Panc1 (cell line): ENCODE data around the gene CUL7. TPM values are rescaled to one million over a fixed set of nuclear protein-coding genes. Genes with fewer than 3 reads are reported as not detected.
A peak's percentile ranks its signal among the peaks of the same experiment; 100 is the strongest.

Experiments used
- ATAC-seq: fragments of 200-7000 bp; cut with Tn5 transposase; 2 replicates; pipeline ENCODE4 v1.9.1; 2020; ENCODE audit warnings: mild to moderate bottlenecking, moderate library complexity
- BruUV-seq: library from RNA; stranded (reverse); fragments of 400-500 nt; replicated peaks from 2 replicates; lab custom pipeline; 2021; lab: Mats Ljungman, UMichigan
- CTCF ChIA-PET: fragments of 300-600 bp; sonication (Branson Sonifier 250); formaldehyde crosslinking; loops from one replicate; lab custom pipeline; 2022; ENCODE audit warnings: antibody characterized with exemption; lab: Charles Lee
- POLR2A ChIA-PET: fragments of 300-600 bp; sonication (Branson Sonifier 250); formaldehyde crosslinking; loops from one replicate; lab custom pipeline; 2022; ENCODE audit warnings: antibody characterized with exemption; lab: Charles Lee
- DNase-seq: peaks from one replicate; pipeline ENCODE4 v3.0.0-alpha.2; 2010; ENCODE audit warnings: low read depth, low spot score
- H3K27ac ChIP-seq: 2 replicates; pipeline ENCODE4 v1.5.1; 2011; ENCODE audit warnings: mild to moderate bottlenecking, low read length, inconsistent platforms
- H3K27me3 ChIP-seq: fragments of 200-500 bp; sonication (Bioruptor generic); 2 replicates; pipeline ENCODE4 v1.6.0; 2014; ENCODE audit warnings: low read length, inconsistent platforms; ENCODE audit not compliant: control insufficient read depth, insufficient read depth
- H3K36me3 ChIP-seq: fragments of 200-500 bp; sonication (Bioruptor generic); 2 replicates; pipeline ENCODE4 v1.5.1; 2014; ENCODE audit warnings: inconsistent platforms, mild to moderate bottlenecking, low read length, moderate library complexity; ENCODE audit not compliant: control insufficient read depth, insufficient read depth
- H3K4me1 ChIP-seq: 2 replicates; pipeline ENCODE4 v1.5.1; 2011; ENCODE audit warnings: inconsistent platforms, mild to moderate bottlenecking, low read length, moderate library complexity; ENCODE audit not compliant: control insufficient read depth, insufficient read depth
- H3K4me3 ChIP-seq, 2 experiments: 2 replicates each; pipeline ENCODE4 v1.5.1; 2011 to 2012; ENCODE audit warnings: low read depth in 2 of 2, low read length in 2 of 2, mild to moderate bottlenecking in 2 of 2, inconsistent platforms in 1 of 2, moderate library complexity in 1 of 2
- H3K9me3 ChIP-seq: fragments of 200-500 bp; sonication (Bioruptor generic); 2 replicates; pipeline ENCODE4 v1.5.1; 2014; ENCODE audit warnings: low read depth, mild to moderate bottlenecking, inconsistent platforms, low read length, moderate library complexity; ENCODE audit not compliant: control insufficient read depth, insufficient read depth
- CTCF ChIP-seq: fragments of 450-650 bp; IDR thresholded peaks from 2 replicates; pipeline ENCODE4 v1.5.1; 2017; ENCODE audit warnings: mild to moderate bottlenecking
- POLR2AphosphoS5 ChIP-seq: IDR thresholded peaks from 2 replicates; pipeline ENCODE4 v1.6.1; 2012; ENCODE audit warnings: mild to moderate bottlenecking, low read depth, low read length, moderate library complexity
- SIN3A ChIP-seq: IDR thresholded peaks from 2 replicates; pipeline ENCODE4 v1.6.1; 2012; ENCODE audit warnings: low read depth, mild to moderate bottlenecking, low read length, moderate library complexity, borderline replicate concordance; ENCODE audit not compliant: insufficient read depth
- TCF7L2 ChIP-seq: IDR thresholded peaks from 2 replicates; pipeline ENCODE4 v1.6.1; 2011; ENCODE audit warnings: mild to moderate bottlenecking, low read depth, low read length, inconsistent platforms
- in situ Hi-C: cut with HindIII; loops from 2 replicates; pipeline ENCODE4 v1.10.0; 2016; ENCODE audit warnings: low sequenced_read_pairs, low pct_unique_long_range_greater_than_20kb
- intact Hi-C: fragments of 100-400 bp; cut with micrococcal nuclease; formaldehyde crosslinking; loops from one replicate; pipeline ENCODE4 v1.10.0; 2022; ENCODE audit not compliant: unreplicated experiment
- total RNA-seq: library from RNA; stranded (reverse); gene quantifications from one replicate; pipeline ENCODE4 v1.2.1, GENCODE V29; 2021; ENCODE audit not compliant: unreplicated experiment
- TF ChIP-seq, protein P1 (sequence below), 2 experiments: IDR thresholded peaks; 2 replicates each; pipeline ENCODE4 v1.6.1; 2011 to 2012; ENCODE audit warnings: low read depth in 2 of 2, control low read depth in 1 of 2, low read length in 1 of 2, mild to moderate bottlenecking in 1 of 2, moderate library complexity in 1 of 2; ENCODE audit not compliant: insufficient read depth in 1 of 2

The CUL7 gene
- total RNA-seq, 1 experiment from 2014 or later: 32.1 TPM

DNA sequence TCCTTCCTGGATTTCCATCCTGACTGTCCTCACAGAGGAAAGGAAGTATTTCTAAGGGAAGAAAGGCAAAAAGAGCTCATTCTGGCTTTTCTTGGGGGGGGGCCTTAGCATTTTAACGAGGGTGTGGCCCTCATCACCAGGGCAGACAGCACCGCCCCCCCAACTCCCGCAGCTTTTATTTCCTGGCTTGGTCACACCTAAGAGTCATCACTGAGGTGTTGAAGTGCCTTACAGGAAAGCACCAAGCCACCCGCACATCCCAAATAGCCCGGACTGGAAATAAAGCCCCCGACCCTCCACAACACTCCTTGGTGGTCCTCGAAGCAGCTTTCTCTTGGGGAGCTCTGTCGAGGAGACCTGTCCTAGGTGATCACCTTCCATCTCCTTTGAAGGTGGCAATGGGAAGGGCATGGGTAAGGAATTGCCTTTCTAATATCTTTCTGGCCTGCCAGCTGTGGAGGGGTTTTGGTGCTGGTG, 23.7 kb upstream of the CUL7 start:
- H3K27ac ChIP-seq: peak overlapping the region; percentile 91
- H3K9me3 ChIP-seq: no peaks in the 10 kb centered on the region
- in situ Hi-C loops: no loop called here
- H3K27me3 ChIP-seq: no peaks in the 10 kb centered on the region
- H3K36me3 ChIP-seq: peaks cover 3% of the 10 kb centered on the region; the same call in 1 of the 2 replicates
- H3K4me3 ChIP-seq: peak overlapping the region; percentile 90 to 91
- ChIA-PET POLR2A (interaction anchor here (0.6 kb wide), 2 partner anchors 16 to 173 kb away, joined by 3 to 6 read pairs; no protein-coding TSS in a partner anchor), CTCF (no interaction called here)
- no peak for TF ChIP-seq SIN3A
- TF ChIP-seq POLR2AphosphoS5: no peak
- no peak for TF ChIP-seq TCF7L2
- TF ChIP-seq, protein P1, sequence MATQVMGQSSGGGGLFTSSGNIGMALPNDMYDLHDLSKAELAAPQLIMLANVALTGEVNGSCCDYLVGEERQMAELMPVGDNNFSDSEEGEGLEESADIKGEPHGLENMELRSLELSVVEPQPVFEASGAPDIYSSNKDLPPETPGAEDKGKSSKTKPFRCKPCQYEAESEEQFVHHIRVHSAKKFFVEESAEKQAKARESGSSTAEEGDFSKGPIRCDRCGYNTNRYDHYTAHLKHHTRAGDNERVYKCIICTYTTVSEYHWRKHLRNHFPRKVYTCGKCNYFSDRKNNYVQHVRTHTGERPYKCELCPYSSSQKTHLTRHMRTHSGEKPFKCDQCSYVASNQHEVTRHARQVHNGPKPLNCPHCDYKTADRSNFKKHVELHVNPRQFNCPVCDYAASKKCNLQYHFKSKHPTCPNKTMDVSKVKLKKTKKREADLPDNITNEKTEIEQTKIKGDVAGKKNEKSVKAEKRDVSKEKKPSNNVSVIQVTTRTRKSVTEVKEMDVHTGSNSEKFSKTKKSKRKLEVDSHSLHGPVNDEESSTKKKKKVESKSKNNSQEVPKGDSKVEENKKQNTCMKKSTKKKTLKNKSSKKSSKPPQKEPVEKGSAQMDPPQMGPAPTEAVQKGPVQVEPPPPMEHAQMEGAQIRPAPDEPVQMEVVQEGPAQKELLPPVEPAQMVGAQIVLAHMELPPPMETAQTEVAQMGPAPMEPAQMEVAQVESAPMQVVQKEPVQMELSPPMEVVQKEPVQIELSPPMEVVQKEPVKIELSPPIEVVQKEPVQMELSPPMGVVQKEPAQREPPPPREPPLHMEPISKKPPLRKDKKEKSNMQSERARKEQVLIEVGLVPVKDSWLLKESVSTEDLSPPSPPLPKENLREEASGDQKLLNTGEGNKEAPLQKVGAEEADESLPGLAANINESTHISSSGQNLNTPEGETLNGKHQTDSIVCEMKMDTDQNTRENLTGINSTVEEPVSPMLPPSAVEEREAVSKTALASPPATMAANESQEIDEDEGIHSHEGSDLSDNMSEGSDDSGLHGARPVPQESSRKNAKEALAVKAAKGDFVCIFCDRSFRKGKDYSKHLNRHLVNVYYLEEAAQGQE (IDR thresholded peaks at IDR 0.05; ENCODE audit: insufficient read depth in 1 of 2, low read depth in 2 of 2, low read length in 1 of 2): no peak
- no peak for TF ChIP-seq CTCF
- no peak for ATAC-seq
- peaks cover 38% of the 10 kb centered on the region for H3K4me1 ChIP-seq
- DNase-seq: no peak
- BruUV-seq: no TSS peak
- intact Hi-C loops: loop anchor here (5.0 kb wide), 1 partner anchor 65 kb away; no protein-coding TSS in a partner anchor

- DNase-seq: no peak
- ATAC-seq: peak; percentile 39
- ChIA-PET CTCF (no interaction called here), POLR2A (interaction anchor here (0.5 to 0.6 kb wide), 4 partner anchors 17 to 193 kb away, joined by 3 to 15 read pairs (median 5); no protein-coding TSS in a partner anchor)
- intact Hi-C loops (loop anchor here (5.0 kb wide), 1 partner anchor 66 kb away; no protein-coding TSS in a partner anchor), in situ Hi-C loops (no loop called here)
- peaks cover 3% of the 10 kb centered on the region; the same call in 1 of the 2 replicates for H3K36me3 ChIP-seq
- TF ChIP-seq TCF7L2 (no peak), CTCF (no peak), SIN3A (peak; percentile 35; the same call in 1 of the 2 replicates)
- TF ChIP-seq, protein P1 (IDR thresholded peaks at IDR 0.05; ENCODE audit: insufficient read depth in 1 of 2, low read depth in 2 of 2, low read length in 1 of 2): no peak
- peak overlapping the region; percentile 90 to 91 for H3K4me3 ChIP-seq
- H3K9me3 ChIP-seq: no peaks in the 10 kb centered on the region
- BruUV-seq: no TSS peak
- H3K27me3 ChIP-seq: no peaks in the 10 kb centered on the region
- peak overlapping the region; percentile 91 for H3K27ac ChIP-seq
- peaks cover 33% of the 10 kb centered on the region for H3K4me1 ChIP-seq
Observed at GRCh38 chr6:43076464-43077332, 23.0 kb upstream of the CUL7 start.
